Tibial nerve (tissue), 4 donors: Measurements from ENCODE around the gene SYCE1. TPM values are rescaled to one million over a fixed set of nuclear protein-coding genes. Genes with fewer than 3 reads are reported as not detected.
"Not testable (repeated sequence)": the region's sequence is repeated elsewhere in the genome, so short reads cannot be mapped to it uniquely, and the experiment has no call there.

Experiments used
- DNase-seq, 2 donors: peaks; one replicate each; pipeline ENCODE4 v3.0.0-alpha.2; 2019; ENCODE audit warnings: low spot score in 2 of 2
- H3K27ac ChIP-seq, 4 donors: fragments of 200-600 bp; sonication (generic) in 3 of 4; one replicate each; pipeline ENCODE4 v1.5.1; 2017 to 2019; ENCODE audit warnings: mild to moderate bottlenecking in 1 of 4
- H3K27me3 ChIP-seq, 2 donors: fragments of 200-600 bp; sonication (generic) in 1 of 2; one replicate each; pipeline versions ENCODE4 v1.5.1 to v1.6.0; 2017 to 2019
- H3K36me3 ChIP-seq, 3 donors: fragments of 200-600 bp; sonication (generic); one replicate each; pipeline ENCODE4 v1.5.1; 2018 to 2019
- H3K4me1 ChIP-seq, 4 donors: fragments of 200-600 bp; sonication (generic) in 3 of 4; one replicate each; pipeline ENCODE4 v1.5.1; 2017 to 2019
- H3K4me3 ChIP-seq, 4 donors: fragments of 200-600 bp; sonication (generic) in 3 of 4; one replicate each; pipeline ENCODE4 v1.5.1; 2017 to 2019; ENCODE audit warnings: mild to moderate bottlenecking in 1 of 4, moderate library complexity in 1 of 4
- H3K9me3 ChIP-seq, 4 donors: fragments of 200-600 bp; sonication (generic) in 3 of 4; one replicate each; pipeline ENCODE4 v1.5.1; 2017 to 2019
- CTCF ChIP-seq, 5 experiments: fragments of 200-600 bp in 3 of 5; fragments of 450-650 bp in 2 of 5; sonication (generic) in 3 of 5; IDR thresholded peaks; one replicate each; pipeline ENCODE4 v1.5.1; 2016 to 2019; ENCODE audit warnings: antibody characterized with exemption in 5 of 5, mild to moderate bottlenecking in 3 of 5, moderate library complexity in 2 of 5
- EP300 ChIP-seq, 2 donors: sonication (generic); formaldehyde crosslinking; IDR thresholded peaks; one replicate each; pipeline ENCODE4 v1.6.1; 2017; ENCODE audit warnings: antibody characterized with exemption in 2 of 2, mild to moderate bottlenecking in 1 of 2
- POLR2A ChIP-seq, 2 donors: fragments of 450-650 bp; IDR thresholded peaks; one replicate each; pipeline ENCODE4 v1.6.1; 2017; ENCODE audit warnings: antibody characterized with exemption in 2 of 2, mild to moderate bottlenecking in 2 of 2, moderate library complexity in 2 of 2
- WGBS, 2 donors: methylation state at CpG; one replicate each; pipeline ENCODE4 v1.1.5; 2018; 5-methylcytosine and 5-hydroxymethylcytosine counted together
- total RNA-seq, 4 donors: library from RNA; depleted of rRNA; stranded (reverse); fragments of >200 nt; gene quantifications; one replicate each; pipeline ENCODE4 v1.1.0, GENCODE V29; 2016

The SYCE1 gene
- total RNA-seq, 4 donors from 2014 or later, result 3.5 TPM; not detected in 3

- WGBS, 2 donors, result no CpG with 5 or more reads among the region's 80 CpGs
- not testable (repeated sequence) for H3K27me3 ChIP-seq, H3K4me3 ChIP-seq, H3K4me1 ChIP-seq, DNase-seq, H3K27ac ChIP-seq, H3K36me3 ChIP-seq
- peaks cover 0 to 47% (median 3%) of the 10 kb centered on the region in 4 donors for H3K9me3 ChIP-seq
Measured at GRCh38 chr10:133568831-133569527, 3.6 kb upstream of the SYCE1 start.

GRCh38 chr10:133568287-133568614 is 2.9 kb upstream of the SYCE1 start:
- H3K9me3 ChIP-seq, result peaks cover 0 to 40% (median 3%) of the 10 kb centered on the region in 4 donors
- H3K4me1 ChIP-seq, result no peaks in the 10 kb centered on the region

GRCh38 chr10:133567609-133568286 is 2.4 kb upstream of the SYCE1 start:
- Histone ChIP-seq H3K36me3 (no peaks in the 10 kb centered on the region), H3K27ac (no peak overlapping the region), H3K4me3 (no peak overlapping the region), H3K9me3 (peaks cover 0 to 35% (median 1%) of the 10 kb centered on the region in 4 donors), H3K27me3 (no peaks in the 10 kb centered on the region), H3K4me1 (no peaks in the 10 kb centered on the region)
- TF ChIP-seq POLR2A (IDR thresholded peaks at IDR 0.05), result no peak
- no peak for TF ChIP-seq CTCF (IDR thresholded peaks at IDR 0.05)
- TF ChIP-seq EP300 (IDR thresholded peaks at IDR 0.05), result no peak
- WGBS, 2 donors, result 82 to 89% methylated on average over 20 of the region's 29 CpGs
- DNase-seq, result no peak

More at GRCh38 chr10:133568287-133568614, 2.9 kb upstream of the SYCE1 start:
- Histone ChIP-seq H3K4me3 (no peak overlapping the region), H3K27ac (no peak overlapping the region), H3K36me3 (no peaks in the 10 kb centered on the region), H3K27me3 (no peaks in the 10 kb centered on the region)
- no peak for TF ChIP-seq POLR2A (IDR thresholded peaks at IDR 0.05)
- no peak for TF ChIP-seq CTCF (IDR thresholded peaks at IDR 0.05)
- TF ChIP-seq EP300 (IDR thresholded peaks at IDR 0.05), result no peak
- WGBS, 2 donors, result 89 to 95% methylated on average over 10 to 19 of the region's 22 CpGs
- no peak for DNase-seq

GRCh38 chr10:133567119-133567518 is 1.7 kb upstream of the SYCE1 start:
- TF ChIP-seq EP300 (IDR thresholded peaks at IDR 0.05) (no peak), POLR2A (IDR thresholded peaks at IDR 0.05) (no peak), CTCF (IDR thresholded peaks at IDR 0.05) (no peak)
- H3K36me3 ChIP-seq, result no peaks in the 10 kb centered on the region
- H3K9me3 ChIP-seq, result peaks cover 0 to 31% (median 0%) of the 10 kb centered on the region in 4 donors
- H3K4me3 ChIP-seq, result no peak overlapping the region
- no peak overlapping the region for H3K27ac ChIP-seq
- DNase-seq, result no peak
- H3K27me3 ChIP-seq, result no peaks in the 10 kb centered on the region
- 73 to 77% methylated on average over 5 of the region's 5 CpGs for WGBS, 2 donors
- no peaks in the 10 kb centered on the region for H3K4me1 ChIP-seq

- DNase-seq, result no peak
- Histone ChIP-seq H3K9me3 (peaks cover 0 to 28% (median 0%) of the 10 kb centered on the region in 4 donors), H3K4me1 (no peaks in the 10 kb centered on the region), H3K4me3 (peak overlapping the region in 1 of 4 donors; percentile 24), H3K27me3 (no peaks in the 10 kb centered on the region), H3K27ac (peak overlapping the region in 1 of 4 donors; percentile 71), H3K36me3 (no peaks in the 10 kb centered on the region)
- TF ChIP-seq EP300 (IDR thresholded peaks at IDR 0.05) (no peak), CTCF (IDR thresholded peaks at IDR 0.05) (no peak), POLR2A (IDR thresholded peaks at IDR 0.05) (no peak)
- WGBS, 2 donors, result 76 to 87% methylated on average over 12 of the region's 12 CpGs
Measured at GRCh38 chr10:133564816-133565215, 567 bp downstream of the SYCE1 start.
